Osteoblast (primary cell): ENCODE measurements around the gene TARDBP. TPM values are rescaled to one million over a fixed set of nuclear protein-coding genes. Genes with fewer than 3 reads are reported as not detected.
"Not testable (repeated sequence)": the region's sequence is repeated elsewhere in the genome, so short reads cannot be mapped to it uniquely, and the experiment has no call there.

Experiments
- DNase-seq: peaks from one replicate; pipeline ENCODE4 v3.0.0; 2011; ENCODE audit warnings: low spot score, mixed read lengths; ENCODE audit not compliant: insufficient read length; ENCODE audit errors: missing footprints
- H2AFZ ChIP-seq: 2 replicates; pipeline ENCODE4 v1.6.0; 2011; ENCODE audit warnings: mild to moderate bottlenecking, low read length
- H3K27ac ChIP-seq: 2 replicates; pipeline ENCODE4 v1.5.1; 2011; ENCODE audit warnings: mild to moderate bottlenecking, low read depth, low read length, moderate library complexity
- H3K27me3 ChIP-seq: 2 replicates; pipeline ENCODE4 v1.6.0; 2012; ENCODE audit warnings: mild to moderate bottlenecking, control low read depth, inconsistent platforms, low read length, moderate library complexity; ENCODE audit not compliant: insufficient read depth
- H3K36me3 ChIP-seq: 2 replicates; pipeline ENCODE4 v1.5.1; 2011; ENCODE audit warnings: mild to moderate bottlenecking, low read length, control low read depth, moderate library complexity; ENCODE audit not compliant: insufficient read depth
- H3K4me1 ChIP-seq: 2 replicates; pipeline ENCODE4 v1.5.1; 2011; ENCODE audit warnings: mild to moderate bottlenecking, low read length, control low read depth, moderate library complexity; ENCODE audit not compliant: insufficient read depth
- H3K4me2 ChIP-seq: 2 replicates; pipeline ENCODE4 v1.6.0; 2011; ENCODE audit warnings: mild to moderate bottlenecking, low read length; ENCODE audit not compliant: insufficient read depth
- H3K4me3 ChIP-seq: fragments of 200-600 bp; sonication (generic); 3 replicates; pipeline ENCODE4 v1.5.1; 2012; ENCODE audit warnings: mild to moderate bottlenecking, low read length, inconsistent platforms; ENCODE audit not compliant: insufficient read depth
- H3K79me2 ChIP-seq: 2 replicates; pipeline ENCODE4 v1.6.0; 2012; ENCODE audit warnings: mild to moderate bottlenecking, low read length, control low read depth, inconsistent platforms; ENCODE audit not compliant: insufficient read depth
- H3K9me3 ChIP-seq: 2 replicates; pipeline ENCODE4 v1.5.1; 2011; ENCODE audit warnings: low read depth, low read length, control low read depth
- H4K20me1 ChIP-seq: 2 replicates; pipeline ENCODE4 v1.6.0; 2012; ENCODE audit warnings: mild to moderate bottlenecking, low read length, control low read depth; ENCODE audit not compliant: insufficient read depth
- CTCF ChIP-seq: IDR thresholded peaks from 2 replicates; pipeline ENCODE4 v1.5.1; 2011; ENCODE audit warnings: mild to moderate bottlenecking, low read depth, low read length, moderate library complexity; ENCODE audit errors: extremely low read depth
- total RNA-seq: library from RNA; depleted of rRNA; stranded (reverse); fragments of >200 nt; gene quantifications from 2 replicates; pipeline ENCODE4 v1.2.3, GENCODE V29; 2012

TARDBP gene
- total RNA-seq, 1 donor: 71.7 TPM

GRCh38 chr1:11072216-11072917 lies 59.9 kb downstream of the TARDBP start:
- Histone ChIP-seq H3K4me3 (no peak overlapping the region), H3K4me1 (no peaks in the 10 kb centered on the region), H3K27me3 (no peaks in the 10 kb centered on the region), H3K9me3 (no peaks in the 10 kb centered on the region), H3K36me3 (peaks cover 76% of the 10 kb centered on the region), H4K20me1 (no peaks in the 10 kb centered on the region), H3K27ac (no peak overlapping the region), H3K4me2 (no peak overlapping the region), H2AFZ (no peak overlapping the region), H3K79me2 (no peaks in the 10 kb centered on the region)
- TF ChIP-seq CTCF: no peak
- peak; percentile 27 for DNase-seq

- not testable (repeated sequence) for H3K4me2 ChIP-seq, H2AFZ ChIP-seq, H3K27me3 ChIP-seq, H4K20me1 ChIP-seq, H3K79me2 ChIP-seq, H3K9me3 ChIP-seq, H3K4me1 ChIP-seq, H3K27ac ChIP-seq, H3K4me3 ChIP-seq, DNase-seq
- peaks cover 71% of the 10 kb centered on the region for H3K36me3 ChIP-seq
These were observed 60.9 kb downstream of the TARDBP start for GRCh38 chr1:11073398-11073797.

Other genes with a start within 250 kb of the TARDBP start
- gene CASZ1, start 216.0 kb upstream of the TARDBP start, total RNA-seq: 0.36 and 0.59 TPM in 2 replicates
- gene MASP2, start 34.6 kb downstream of the TARDBP start, total RNA-seq: not detected in 2 replicates
- gene SRM, start 47.4 kb downstream of the TARDBP start, total RNA-seq: 21.0 and 24.2 TPM in 2 replicates
- gene EXOSC10, start 87.2 kb downstream of the TARDBP start, total RNA-seq: 43.4 and 49.5 TPM in 2 replicates
- under 0.01 TPM in 1 of 2 replicates, not detected in the other for gene ANGPTL7, start 176.7 kb downstream of the TARDBP start, total RNA-seq
- 26.5 and 34.0 TPM in 2 replicates for gene MTOR, start 249.9 kb downstream of the TARDBP start, total RNA-seq